WTC11 (cell line): ENCODE measurements around the gene ORM1. TPM values are rescaled to one million over a fixed set of nuclear protein-coding genes. Genes with fewer than 3 reads are reported as not detected.

Experiments used
- ATAC-seq: fragments of 200-7000 bp; cut with Tn5 transposase; 2 replicates; pipeline ENCODE4 v1.10.0; 2021; ENCODE audit warnings: mild to moderate bottlenecking, moderate library complexity
- CTCF ChIA-PET: fragments of 300-600 bp; sonication (Branson Sonifier 250); formaldehyde crosslinking; loops from one replicate; lab custom pipeline; 2021; ENCODE audit warnings: antibody characterized with exemption; lab: Charles Lee
- POLR2A ChIA-PET: fragments of 350-600 bp; sonication (Branson Sonifier 250); formaldehyde crosslinking; loops from one replicate; lab custom pipeline; 2021; ENCODE audit warnings: antibody characterized with exemption; lab: Charles Lee
- DNase-seq: peaks from one replicate; pipeline ENCODE4 v3.0.0; 2021; ENCODE audit warnings: low spot score
- H3K27ac Mint-ChIP-seq: 2 replicates; pipeline ENCODE4 v1.8.0; 2021; ENCODE audit warnings: mixed read lengths
- H3K27me3 Mint-ChIP-seq: 2 replicates; pipeline ENCODE4 v1.8.0; 2021; ENCODE audit warnings: low read depth, mild to moderate bottlenecking, moderate library complexity, mixed read lengths
- H3K36me3 Mint-ChIP-seq: 2 replicates; pipeline ENCODE4 v1.8.0; 2021; ENCODE audit warnings: mixed read lengths
- H3K4me1 Mint-ChIP-seq: 2 replicates; pipeline ENCODE4 v1.8.0; 2022; ENCODE audit warnings: mixed read lengths
- H3K4me3 Mint-ChIP-seq: 2 replicates; pipeline ENCODE4 v1.8.0; 2021; ENCODE audit warnings: mild to moderate bottlenecking, moderate library complexity, mixed read lengths
- H3K9me3 Mint-ChIP-seq: 2 replicates; pipeline ENCODE4 v1.8.0; 2021; ENCODE audit warnings: mixed read lengths
- ARID4B ChIP-seq: sonication (generic); formaldehyde crosslinking; IDR thresholded peaks from 2 replicates; pipeline ENCODE4 v1.8.0; 2023; ENCODE audit warnings: missing genetic modification reagents, mild to moderate bottlenecking, borderline replicate concordance
- ATF1 ChIP-seq: sonication (generic); formaldehyde crosslinking; IDR thresholded peaks from 2 replicates; pipeline ENCODE4 v1.8.1; 2023; ENCODE audit warnings: mild to moderate bottlenecking, moderate library complexity, missing genetic modification reagents
- E2F1 ChIP-seq: sonication (generic); formaldehyde crosslinking; IDR thresholded peaks from 2 replicates; pipeline ENCODE4 v1.8.0; 2022; ENCODE audit warnings: mild to moderate bottlenecking, missing genetic modification reagents
- E2F5 ChIP-seq: sonication (generic); formaldehyde crosslinking; IDR thresholded peaks from 2 replicates; pipeline ENCODE4 v1.8.1; 2022; ENCODE audit warnings: mild to moderate bottlenecking, moderate library complexity, missing genetic modification reagents
- GRHL2 ChIP-seq: fragments of 250-450 bp; sonication (Bioruptor Pico); IDR thresholded peaks from 2 replicates; pipeline ENCODE4 v1.8.0; 2022; ENCODE audit warnings: mild to moderate bottlenecking, moderate library complexity; ENCODE audit not compliant: insufficient replicate concordance, severe bottlenecking
- KAT7 ChIP-seq: sonication (generic); formaldehyde crosslinking; IDR thresholded peaks from 2 replicates; pipeline ENCODE4 v1.8.1; 2023; ENCODE audit warnings: missing genetic modification reagents, mild to moderate bottlenecking, borderline replicate concordance
- MXD4 ChIP-seq: fragments of 250-450 bp; sonication (Bioruptor Pico); IDR thresholded peaks from 2 replicates; pipeline ENCODE4 v1.8.0; 2021; ENCODE audit warnings: mild to moderate bottlenecking, moderate library complexity, borderline replicate concordance
- NR2C2 ChIP-seq: sonication (generic); formaldehyde crosslinking; IDR thresholded peaks from 2 replicates; pipeline ENCODE4 v1.8.0; 2022; ENCODE audit warnings: mild to moderate bottlenecking, missing genetic modification reagents
- PRDM15 ChIP-seq: sonication (generic); formaldehyde crosslinking; IDR thresholded peaks from 2 replicates; pipeline ENCODE4 v1.8.0; 2022; ENCODE audit warnings: missing genetic modification reagents
- PRRX2 ChIP-seq: fragments of 250-450 bp; sonication (Bioruptor Pico); IDR thresholded peaks from 2 replicates; pipeline ENCODE4 v1.8.0; 2021; ENCODE audit warnings: mild to moderate bottlenecking
- SMAD3 ChIP-seq: sonication (generic); formaldehyde crosslinking; IDR thresholded peaks from 2 replicates; pipeline ENCODE4 v1.8.0; 2022; ENCODE audit warnings: missing genetic modification reagents, mild to moderate bottlenecking, borderline replicate concordance
- SMAD4 ChIP-seq: sonication (generic); formaldehyde crosslinking; IDR thresholded peaks from 2 replicates; pipeline ENCODE4 v1.8.0; 2022; ENCODE audit warnings: mild to moderate bottlenecking, missing genetic modification reagents
- SOX15 ChIP-seq: fragments of 250-450 bp; sonication (Bioruptor Pico); IDR thresholded peaks from 2 replicates; pipeline ENCODE4 v1.9.0; 2021; ENCODE audit warnings: mild to moderate bottlenecking
- ZBTB43 ChIP-seq: sonication (generic); formaldehyde crosslinking; IDR thresholded peaks from 2 replicates; pipeline ENCODE4 v1.8.1; 2023; ENCODE audit warnings: mild to moderate bottlenecking, missing genetic modification reagents
- ZNF138 ChIP-seq: sonication (generic); formaldehyde crosslinking; conservative IDR thresholded peaks from 2 replicates; pipeline ENCODE4 v1.8.1; 2022; ENCODE audit warnings: mild to moderate bottlenecking, moderate library complexity, missing genetic modification reagents
- total RNA-seq: library from RNA; stranded (reverse); gene quantifications from 3 replicates; pipeline ENCODE4 v1.2.3, GENCODE V29; 2021
- TF ChIP-seq, protein P1 (sequence below): sonication (generic); formaldehyde crosslinking; IDR thresholded peaks from 2 replicates; pipeline ENCODE4 v1.8.0; 2022; ENCODE audit warnings: mild to moderate bottlenecking, missing genetic modification reagents
- TF ChIP-seq, protein P2 (sequence below): sonication (generic); formaldehyde crosslinking; IDR thresholded peaks from 2 replicates; pipeline ENCODE4 v1.8.1; 2023; ENCODE audit warnings: mild to moderate bottlenecking, moderate library complexity, missing genetic modification reagents
- TF ChIP-seq, protein P3 (sequence below): sonication (generic); formaldehyde crosslinking; IDR thresholded peaks from 2 replicates; pipeline ENCODE4 v1.8.1; 2022; ENCODE audit warnings: mild to moderate bottlenecking, missing genetic modification reagents, moderate library complexity, borderline replicate concordance

The ORM1 gene
- total RNA-seq, 1 experiment from 2014 or later: 3.9 TPM

- TF ChIP-seq SOX15 (CRISPR knock-in tag): no peak
- no peak for TF ChIP-seq KAT7 (CRISPR knock-in tag)
- TF ChIP-seq SMAD3 (CRISPR knock-in tag): no peak
- no peak for TF ChIP-seq ARID4B
- TF ChIP-seq, protein P1, sequence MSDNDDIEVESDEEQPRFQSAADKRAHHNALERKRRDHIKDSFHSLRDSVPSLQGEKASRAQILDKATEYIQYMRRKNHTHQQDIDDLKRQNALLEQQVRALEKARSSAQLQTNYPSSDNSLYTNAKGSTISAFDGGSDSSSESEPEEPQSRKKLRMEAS: no peak
- TF ChIP-seq, protein P2, sequence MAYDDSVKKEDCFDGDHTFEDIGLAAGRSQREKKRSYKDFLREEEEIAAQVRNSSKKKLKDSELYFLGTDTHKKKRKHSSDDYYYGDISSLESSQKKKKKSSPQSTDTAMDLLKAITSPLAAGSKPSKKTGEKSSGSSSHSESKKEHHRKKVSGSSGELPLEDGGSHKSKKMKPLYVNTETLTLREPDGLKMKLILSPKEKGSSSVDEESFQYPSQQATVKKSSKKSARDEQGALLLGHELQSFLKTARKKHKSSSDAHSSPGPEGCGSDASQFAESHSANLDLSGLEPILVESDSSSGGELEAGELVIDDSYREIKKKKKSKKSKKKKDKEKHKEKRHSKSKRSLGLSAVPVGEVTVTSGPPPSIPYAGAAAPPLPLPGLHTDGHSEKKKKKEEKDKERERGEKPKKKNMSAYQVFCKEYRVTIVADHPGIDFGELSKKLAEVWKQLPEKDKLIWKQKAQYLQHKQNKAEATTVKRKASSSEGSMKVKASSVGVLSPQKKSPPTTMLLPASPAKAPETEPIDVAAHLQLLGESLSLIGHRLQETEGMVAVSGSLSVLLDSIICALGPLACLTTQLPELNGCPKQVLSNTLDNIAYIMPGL (CRISPR knock-in tag): no peak
- no peak for TF ChIP-seq MXD4 (CRISPR knock-in tag)
- no peak for TF ChIP-seq ZNF138 (CRISPR knock-in tag)
- TF ChIP-seq PRDM15 (CRISPR knock-in tag): no peak
- TF ChIP-seq, protein P3, sequence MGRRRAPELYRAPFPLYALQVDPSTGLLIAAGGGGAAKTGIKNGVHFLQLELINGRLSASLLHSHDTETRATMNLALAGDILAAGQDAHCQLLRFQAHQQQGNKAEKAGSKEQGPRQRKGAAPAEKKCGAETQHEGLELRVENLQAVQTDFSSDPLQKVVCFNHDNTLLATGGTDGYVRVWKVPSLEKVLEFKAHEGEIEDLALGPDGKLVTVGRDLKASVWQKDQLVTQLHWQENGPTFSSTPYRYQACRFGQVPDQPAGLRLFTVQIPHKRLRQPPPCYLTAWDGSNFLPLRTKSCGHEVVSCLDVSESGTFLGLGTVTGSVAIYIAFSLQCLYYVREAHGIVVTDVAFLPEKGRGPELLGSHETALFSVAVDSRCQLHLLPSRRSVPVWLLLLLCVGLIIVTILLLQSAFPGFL (CRISPR knock-in tag): no peak
- TF ChIP-seq SMAD4 (CRISPR knock-in tag): no peak
- TF ChIP-seq NR2C2 (CRISPR knock-in tag): no peak
- no peak for TF ChIP-seq E2F1 (CRISPR knock-in tag)
- no peak for TF ChIP-seq E2F5 (CRISPR knock-in tag)
- no peak for TF ChIP-seq ATF1
- no peak for TF ChIP-seq GRHL2
- TF ChIP-seq ZBTB43 (CRISPR knock-in tag): no peak
- no peak for TF ChIP-seq PRRX2 (CRISPR knock-in tag)
- Mint-ChIP-seq H3K4me3 (no peak overlapping the region), H3K27me3 (no peaks in the 10 kb centered on the region), H3K9me3 (no peaks in the 10 kb centered on the region), H3K36me3 (peaks cover 9% of the 10 kb centered on the region), H3K27ac (no peak overlapping the region), H3K4me1 (peaks cover 7% of the 10 kb centered on the region)
- ATAC-seq: no peak
- ChIA-PET POLR2A (no interaction called here), CTCF (interaction anchor here (1.4 to 9.0 kb wide), 3 partner anchors 177 to 203 kb away, joined by 3 to 232 read pairs (median 5); no protein-coding TSS in a partner anchor)
- peak; percentile 11 for DNase-seq
Measured at GRCh38 chr9:114285166-114285867, 37.6 kb upstream of the ORM1 start.
